Hepatocyte (in vitro differentiated cells): ENCODE results near the gene ERCC2.

Source experiments
- EZH2 ChIP-seq: fragments of 200-600 bp; sonication (generic); IDR thresholded peaks from 2 replicates; pipeline ENCODE4 v1.6.1; 2016; ENCODE audit warnings: antibody characterized with exemption, mild to moderate bottlenecking, borderline replicate concordance
- EZH2phosphoT487 ChIP-seq: fragments of 200-600 bp; sonication (generic); IDR thresholded peaks from one replicate; pipeline ENCODE4 v1.6.1; 2018; ENCODE audit warnings: antibody characterized with exemption, mild to moderate bottlenecking, low read depth, moderate library complexity; ENCODE audit not compliant: unreplicated experiment, severe bottlenecking
- TF ChIP-seq, protein P1 (sequence below): fragments of 200-600 bp; sonication (generic); IDR thresholded peaks from 2 replicates; pipeline ENCODE4 v1.5.1; 2016; ENCODE audit warnings: antibody characterized with exemption, mild to moderate bottlenecking; ENCODE audit not compliant: poor library complexity

DNA sequence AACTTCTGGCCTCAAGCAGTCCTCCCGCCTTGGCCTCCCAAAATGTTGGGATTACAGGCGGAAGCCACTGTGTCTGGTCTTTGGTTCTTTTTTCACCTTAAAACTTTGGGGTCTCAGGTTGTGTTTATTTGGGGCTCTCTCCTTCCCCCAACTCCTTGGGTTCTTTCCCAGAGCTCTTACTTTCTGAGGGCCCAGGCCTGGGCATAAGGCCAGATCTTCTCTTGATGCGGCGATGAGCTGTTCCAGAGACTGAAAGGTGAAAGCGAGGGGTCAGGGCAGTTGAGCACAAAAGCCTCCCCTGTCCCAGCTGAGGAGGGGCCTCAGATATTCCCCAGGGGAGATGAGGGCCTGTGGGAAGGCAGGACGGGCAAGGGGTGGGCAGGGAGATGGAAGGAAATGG is 43.1 kb upstream of the ERCC2 start:
- TF ChIP-seq, protein P1, sequence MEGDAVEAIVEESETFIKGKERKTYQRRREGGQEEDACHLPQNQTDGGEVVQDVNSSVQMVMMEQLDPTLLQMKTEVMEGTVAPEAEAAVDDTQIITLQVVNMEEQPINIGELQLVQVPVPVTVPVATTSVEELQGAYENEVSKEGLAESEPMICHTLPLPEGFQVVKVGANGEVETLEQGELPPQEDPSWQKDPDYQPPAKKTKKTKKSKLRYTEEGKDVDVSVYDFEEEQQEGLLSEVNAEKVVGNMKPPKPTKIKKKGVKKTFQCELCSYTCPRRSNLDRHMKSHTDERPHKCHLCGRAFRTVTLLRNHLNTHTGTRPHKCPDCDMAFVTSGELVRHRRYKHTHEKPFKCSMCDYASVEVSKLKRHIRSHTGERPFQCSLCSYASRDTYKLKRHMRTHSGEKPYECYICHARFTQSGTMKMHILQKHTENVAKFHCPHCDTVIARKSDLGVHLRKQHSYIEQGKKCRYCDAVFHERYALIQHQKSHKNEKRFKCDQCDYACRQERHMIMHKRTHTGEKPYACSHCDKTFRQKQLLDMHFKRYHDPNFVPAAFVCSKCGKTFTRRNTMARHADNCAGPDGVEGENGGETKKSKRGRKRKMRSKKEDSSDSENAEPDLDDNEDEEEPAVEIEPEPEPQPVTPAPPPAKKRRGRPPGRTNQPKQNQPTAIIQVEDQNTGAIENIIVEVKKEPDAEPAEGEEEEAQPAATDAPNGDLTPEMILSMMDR = no peak
- TF ChIP-seq EZH2phosphoT487 (no peak), EZH2 (no peak)
